Measurements from ENCODE around the gene PLXNB2.

The PLXNB2 gene

DNA sequence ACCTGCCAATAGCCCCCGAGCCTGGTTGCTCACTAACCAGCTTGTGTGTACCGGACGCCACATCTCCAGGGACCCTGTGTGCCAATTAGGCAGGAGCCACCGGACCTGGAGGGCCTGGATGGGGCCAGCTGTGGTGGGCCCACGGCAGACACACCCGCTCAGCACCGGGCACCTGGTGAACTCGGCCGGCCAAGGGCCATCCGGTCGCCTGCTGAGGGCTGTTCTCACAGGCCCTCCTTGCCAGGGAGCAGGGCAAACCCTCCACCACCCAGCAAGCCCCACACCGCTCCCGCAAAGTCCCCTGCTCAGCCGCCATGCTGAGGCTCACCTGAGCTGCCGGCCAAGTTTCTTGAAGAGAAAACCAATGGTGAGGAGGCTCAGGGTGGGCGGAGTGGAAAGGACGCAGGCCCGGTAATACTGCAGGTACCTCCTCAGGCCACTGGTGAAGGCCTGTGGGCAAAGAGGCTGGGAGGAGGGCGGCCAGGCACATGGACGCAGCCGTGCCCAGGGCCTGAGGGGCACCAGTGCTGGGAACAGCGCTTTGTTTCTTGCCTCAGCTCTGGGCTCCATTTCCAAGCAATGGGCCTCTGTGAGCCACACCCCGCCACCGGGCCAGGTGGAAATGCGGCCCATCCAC is 79.7 kb downstream of the PLXNB2 start:
- DNase-seq (ENCODE audit: low spot score), result no peak

DNA sequence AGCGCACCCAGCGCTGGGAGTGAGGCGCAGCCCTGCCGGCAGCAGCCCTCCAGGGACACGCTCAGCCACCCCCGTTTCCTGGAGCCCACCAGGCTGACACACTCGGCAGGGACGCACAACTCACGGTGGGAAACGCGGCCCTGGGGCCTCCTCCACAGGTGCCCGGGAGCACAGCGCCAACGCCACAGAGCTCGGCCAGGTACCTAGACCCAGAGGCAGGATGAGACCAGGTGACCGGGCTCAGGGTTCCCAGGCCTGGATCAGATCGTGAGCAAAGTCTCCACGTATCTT is 80.6 kb downstream of the PLXNB2 start:
- DNase-seq (ENCODE audit: low spot score), result no peak

DNA sequence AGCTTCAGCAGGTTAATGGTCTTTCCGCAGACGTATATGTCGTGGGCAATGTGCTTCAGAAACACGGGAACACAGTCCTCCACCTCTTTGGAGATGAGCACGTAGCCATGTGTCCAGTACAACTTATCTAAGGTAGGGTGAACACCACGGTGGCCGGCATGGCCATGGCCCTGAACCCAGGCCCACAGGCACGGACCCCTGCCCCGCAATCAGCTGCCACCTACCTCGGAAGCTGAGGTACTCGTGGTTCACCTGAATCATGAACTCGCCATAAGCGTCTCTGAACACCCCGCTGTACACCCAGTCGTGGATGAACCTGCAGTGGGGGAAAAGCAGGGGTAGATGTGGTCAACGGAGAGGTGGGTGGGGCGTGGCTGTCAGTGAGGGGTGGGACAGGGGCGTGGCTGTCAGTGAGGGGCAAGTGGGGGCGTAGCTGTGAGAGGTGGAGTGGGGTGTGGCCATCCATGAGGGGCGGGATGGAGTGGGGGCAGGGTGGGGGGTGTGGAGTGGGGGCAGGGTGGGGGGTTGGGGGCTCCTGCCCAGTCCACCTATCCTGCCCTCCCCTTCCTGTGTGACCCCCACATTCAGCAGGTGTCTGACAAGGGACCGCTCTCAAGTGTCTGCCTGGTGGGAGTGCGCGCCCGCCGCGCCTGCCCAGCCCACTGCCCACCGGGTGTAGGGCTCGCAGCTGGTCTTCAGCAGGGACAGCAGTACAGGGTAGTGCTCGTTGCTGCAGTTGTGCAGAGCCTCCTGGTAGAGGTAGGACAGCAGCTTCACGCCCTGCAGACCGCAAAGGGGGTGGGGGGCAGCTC is 81.2 kb downstream of the PLXNB2 start:
- DNase-seq (ENCODE audit: low spot score), result no peak

GRCh38 chr22:50225200-50225969 is 82.1 kb downstream of the PLXNB2 start:
- DNase-seq (ENCODE audit: low spot score), result no peak
